Measurements from ENCODE around the gene FAM181A. TPM values are rescaled to one million over a fixed set of nuclear protein-coding genes. Genes with fewer than 3 reads are reported as not detected.

FAM181A gene
- total RNA-seq (2011; cell fraction: chromatin; rRNA removed; ENCODE audit: low replicate concordance) = not detected in 2 replicates
- not detected in 2 replicates for total RNA-seq (2011; cell fraction: nucleolus; rRNA removed)
- total RNA-seq (2011; cell fraction: nucleoplasm; rRNA removed) = not detected in 2 replicates
- total RNA-seq (2014; rRNA removed) (not detected in 2 replicates), total RNA-seq (2014; rRNA removed; fragmentation: Illumina TruSeq; extraction: Trizol) (not detected in 2 replicates), total RNA-seq (2015; rRNA removed; fragmentation: Illumina TruSeq; extraction: Trizol) (not detected in 2 replicates), total RNA-seq (2021) (not detected in 2 replicates), polyA plus RNA-seq (2011; rRNA removed) (not detected in 2 replicates), polyA plus RNA-seq (2014; fragmentation: Illumina TruSeq; extraction: Trizol) (not detected in 2 replicates), polyA plus RNA-seq (2014; fragmentation: Nextera tagmentation; extraction: Ambion mirVana) (not detected), polyA plus RNA-seq (2014; rRNA removed) (not detected in 2 replicates), polyA minus RNA-seq (2011; rRNA and poly(A)+ RNA removed) (not detected in 2 replicates), Bru-seq, nascent RNA (not detected), BruChase-seq, experiment 1, labeled RNA remaining after a 2-hour chase (not detected), BruChase-seq, experiment 2, labeled RNA remaining after a 6-hour chase (not detected)
- not detected in 2 replicates for polyA plus RNA-seq (2011; cell fraction: cytosol; rRNA removed)
- polyA plus RNA-seq (2011; cell fraction: nucleus; rRNA removed) = not detected in 2 replicates
- polyA plus RNA-seq (2012) = not detected in 2 replicates
- polyA minus RNA-seq (2011; cell fraction: cytosol; rRNA and poly(A)+ RNA removed) = not detected in 2 replicates
- not detected in 2 replicates for polyA minus RNA-seq (2011; cell fraction: nucleus; rRNA and poly(A)+ RNA removed)
- long read RNA-seq, experiment 1 = 0 reads
- long read RNA-seq, experiment 2 = 0 reads
- long read RNA-seq, experiment 3 = 0 reads

GRCh38 chr14:93926873-93927799 lies at the start of gene FAM181A:
TSS of gene FAM181A (plus strand) at chr14:93927344. CDS start at chr14:93928286, 942 bp downstream.
- Histone ChIP-seq H3K4me3 (no peak within 1 kb of the TSS), H3K9me1 (ENCODE audit: control insufficient read depth, insufficient read depth, low read length) (no peaks in the 10 kb centered on the region), H3K4me2 (ENCODE audit: insufficient read depth, low read length) (no peak within 1 kb of the TSS), H3K27me3 (ENCODE audit: control insufficient read depth in 2 of 2, insufficient read depth in 2 of 2, low read length in 2 of 2) (peaks cover 0 to 21% of the 10 kb centered on the region in 2 experiments; a peak in 3 of 5 replicates), H3K27ac (ENCODE audit: extremely low read depth, low read depth, low read length) (no peak within 1 kb of the TSS), H3K4me1 (replicated peaks in 1 of 2; ENCODE audit: control insufficient read depth in 2 of 2, insufficient read depth in 2 of 2, low read length in 2 of 2) (no peaks in the 10 kb centered on the region), H3K9ac (ENCODE audit: insufficient read depth in 1 of 2, low read depth in 2 of 2, low read length in 2 of 2) (no peak within 1 kb of the TSS), H3K79me2 (ENCODE audit: control insufficient read depth, insufficient read depth, low read length) (no peaks in the 10 kb centered on the region), H4K20me1 (replicated peaks; ENCODE audit: control insufficient read depth, insufficient read depth, low read length) (no peaks in the 10 kb centered on the region), H3K36me3 (ENCODE audit: control insufficient read depth, insufficient read depth, low read length) (no peaks in the 10 kb centered on the region), H3K9me3 (replicated peaks; ENCODE audit: control insufficient read depth, insufficient read depth, low read depth, low read length) (no peaks in the 10 kb centered on the region), H2AFZ (ENCODE audit: low read depth, low read length) (no peak within 1 kb of the TSS)
- ChIA-PET POLR2A (interaction anchor here (0.6 to 0.8 kb wide), 2 partner anchors 10 to 1625 kb away, joined by 3 to 4 read pairs; no protein-coding TSS in a partner anchor), CTCF (ENCODE audit: low intra/inter-chr PET ratio) (no interaction called here)
- no TSS peak for BruUV-seq (replicated peaks)
- ATAC-seq (no peak), FAIRE-seq (no peak), DNase-seq (ENCODE audit: extremely low read depth in 1 of 4, low spot score in 3 of 4) (no peak)
- intact Hi-C loops (cut with micrococcal nuclease) = loop anchor here (10.0 kb wide), 1 partner anchor 1078 kb away; no protein-coding TSS in a partner anchor
- WGBS (ENCODE audit: insufficient coverage, low coverage, missing lambda C conversion rate) = 1% methylated on average over 14 of the region's 38 CpGs
- in situ Hi-C loops (cut with MboI) = no loop called here
- TF ChIP-seq, protein P1, sequence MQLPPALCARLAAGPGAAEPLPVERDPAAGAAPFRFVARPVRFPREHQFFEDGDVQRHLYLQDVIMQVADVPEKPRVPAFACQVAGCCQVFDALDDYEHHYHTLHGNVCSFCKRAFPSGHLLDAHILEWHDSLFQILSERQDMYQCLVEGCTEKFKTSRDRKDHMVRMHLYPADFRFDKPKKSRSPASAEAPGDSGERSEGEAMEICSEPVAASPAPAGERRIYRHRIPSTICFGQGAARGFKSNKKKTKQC (CRISPR knock-in tag; IDR thresholded peaks at IDR 0.05) = no peak
- TF ChIP-seq KDM1A (IDR thresholded peaks at IDR 0.05) (no peak), ZNF395 (CRISPR knock-in tag; IDR thresholded peaks at IDR 0.05) (no peak), PCBP2 (IDR thresholded peaks at IDR 0.05; ENCODE audit: low read depth, low read length, poor library complexity, severe bottlenecking) (no peak), KAT2B (IDR thresholded peaks at IDR 0.05; ENCODE audit: low read depth, low read length) (no peak), ZNF586 (CRISPR knock-in tag; conservative IDR thresholded peaks at IDR 0.05) (no peak), SAP30 (IDR thresholded peaks at IDR 0.05; ENCODE audit: borderline replicate concordance, insufficient read depth, low read depth, low read length, poor library complexity, severe bottlenecking) (no peak), ZNF23 (CRISPR knock-in tag; IDR thresholded peaks at IDR 0.05) (no peak), ETS1 (conservative IDR thresholded peaks at IDR 0.05; ENCODE audit: control insufficient read depth, low read depth, low read length) (no peak), MCM5 (IDR thresholded peaks at IDR 0.05; ENCODE audit: low read depth) (no peak)
- TF ChIP-seq, protein P2, sequence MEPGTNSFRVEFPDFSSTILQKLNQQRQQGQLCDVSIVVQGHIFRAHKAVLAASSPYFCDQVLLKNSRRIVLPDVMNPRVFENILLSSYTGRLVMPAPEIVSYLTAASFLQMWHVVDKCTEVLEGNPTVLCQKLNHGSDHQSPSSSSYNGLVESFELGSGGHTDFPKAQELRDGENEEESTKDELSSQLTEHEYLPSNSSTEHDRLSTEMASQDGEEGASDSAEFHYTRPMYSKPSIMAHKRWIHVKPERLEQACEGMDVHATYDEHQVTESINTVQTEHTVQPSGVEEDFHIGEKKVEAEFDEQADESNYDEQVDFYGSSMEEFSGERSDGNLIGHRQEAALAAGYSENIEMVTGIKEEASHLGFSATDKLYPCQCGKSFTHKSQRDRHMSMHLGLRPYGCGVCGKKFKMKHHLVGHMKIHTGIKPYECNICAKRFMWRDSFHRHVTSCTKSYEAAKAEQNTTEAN (CRISPR knock-in tag; IDR thresholded peaks at IDR 0.05) = no peak
